ENCODE results near the gene PDXDC1. TPM values are rescaled to one million over a fixed set of nuclear protein-coding genes. Genes with fewer than 3 reads are reported as not detected.
"Not testable (repeated sequence)": the region's sequence is repeated elsewhere in the genome, so short reads cannot be mapped to it uniquely, and the experiment has no call there.

The PDXDC1 gene
- total RNA-seq, 1 donor from 2014 or later = 71.4 TPM

DNA sequence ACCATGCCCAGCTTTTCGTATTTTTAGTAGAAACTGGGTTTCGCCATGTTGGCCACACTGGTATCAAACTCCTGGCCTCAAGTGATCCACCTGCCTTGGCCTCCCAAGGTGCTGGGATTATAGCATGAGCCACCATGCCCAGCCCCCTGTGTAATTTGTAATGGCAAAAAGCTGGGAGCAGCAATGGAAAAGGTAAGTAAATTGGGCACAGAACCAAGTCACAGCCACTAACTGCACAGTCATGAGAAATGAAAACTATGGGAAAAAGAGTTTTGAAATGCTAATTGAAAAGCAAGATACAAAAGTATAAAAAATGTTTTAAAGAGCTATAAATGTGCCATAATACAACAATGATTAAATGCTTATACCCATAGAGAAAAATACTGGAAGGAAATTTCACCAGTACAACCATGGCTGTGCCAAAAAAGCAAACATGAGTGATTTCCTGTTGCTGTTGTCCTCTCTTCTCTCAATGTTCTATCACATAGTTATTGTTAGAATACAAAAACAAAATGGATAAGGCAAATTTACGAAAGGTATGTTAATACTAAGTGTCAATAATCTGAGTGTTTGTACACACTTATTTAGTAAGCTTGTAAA, 74.9 kb downstream of the PDXDC1 start:
- no peak for DNase-seq
- H3K27me3 ChIP-seq (ENCODE audit: low read depth) = no peaks in the 10 kb centered on the region
- H3K4me3 ChIP-seq = no peak overlapping the region
- H3K4me1 ChIP-seq = peaks cover 23% of the 10 kb centered on the region
- peaks cover 16% of the 10 kb centered on the region for H3K36me3 ChIP-seq
- H3K9me3 ChIP-seq (replicated peaks) = no peaks in the 10 kb centered on the region
- H3K27ac ChIP-seq (replicated peaks) = no peak overlapping the region
- intact Hi-C loops (cut with micrococcal nuclease) = no loop called here
- TF ChIP-seq, protein P1, sequence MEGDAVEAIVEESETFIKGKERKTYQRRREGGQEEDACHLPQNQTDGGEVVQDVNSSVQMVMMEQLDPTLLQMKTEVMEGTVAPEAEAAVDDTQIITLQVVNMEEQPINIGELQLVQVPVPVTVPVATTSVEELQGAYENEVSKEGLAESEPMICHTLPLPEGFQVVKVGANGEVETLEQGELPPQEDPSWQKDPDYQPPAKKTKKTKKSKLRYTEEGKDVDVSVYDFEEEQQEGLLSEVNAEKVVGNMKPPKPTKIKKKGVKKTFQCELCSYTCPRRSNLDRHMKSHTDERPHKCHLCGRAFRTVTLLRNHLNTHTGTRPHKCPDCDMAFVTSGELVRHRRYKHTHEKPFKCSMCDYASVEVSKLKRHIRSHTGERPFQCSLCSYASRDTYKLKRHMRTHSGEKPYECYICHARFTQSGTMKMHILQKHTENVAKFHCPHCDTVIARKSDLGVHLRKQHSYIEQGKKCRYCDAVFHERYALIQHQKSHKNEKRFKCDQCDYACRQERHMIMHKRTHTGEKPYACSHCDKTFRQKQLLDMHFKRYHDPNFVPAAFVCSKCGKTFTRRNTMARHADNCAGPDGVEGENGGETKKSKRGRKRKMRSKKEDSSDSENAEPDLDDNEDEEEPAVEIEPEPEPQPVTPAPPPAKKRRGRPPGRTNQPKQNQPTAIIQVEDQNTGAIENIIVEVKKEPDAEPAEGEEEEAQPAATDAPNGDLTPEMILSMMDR (IDR thresholded peaks at IDR 0.05; ENCODE audit: borderline replicate concordance) = no peak

DNA sequence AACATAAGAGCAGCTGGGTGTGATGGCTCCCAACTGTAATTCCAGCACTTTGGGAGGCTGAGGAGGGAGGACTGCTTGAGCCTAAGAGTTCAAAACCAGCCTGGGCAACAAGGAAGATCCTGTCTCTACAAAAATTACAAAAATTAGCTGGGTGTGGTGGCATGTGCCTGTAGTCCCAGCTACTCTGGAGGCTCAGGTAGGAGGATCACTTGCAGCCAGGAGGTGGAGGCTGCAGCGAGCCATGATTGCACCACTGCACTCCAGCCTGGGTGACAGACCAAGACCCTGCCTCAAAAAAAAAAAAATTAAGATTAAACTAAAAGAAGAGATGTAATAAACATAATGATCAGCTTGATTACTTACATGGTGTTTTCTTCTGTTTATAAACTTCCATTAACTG, 75.6 kb downstream of the PDXDC1 start:
- peaks cover 30% of the 10 kb centered on the region for H3K4me1 ChIP-seq
- H3K4me3 ChIP-seq; H3K27me3 ChIP-seq (ENCODE audit: low read depth); H3K27ac ChIP-seq (replicated peaks); H3K9me3 ChIP-seq (replicated peaks); DNase-seq; intact Hi-C loops (cut with micrococcal nuclease): not testable (repeated sequence)
- peaks cover 16% of the 10 kb centered on the region for H3K36me3 ChIP-seq

DNA sequence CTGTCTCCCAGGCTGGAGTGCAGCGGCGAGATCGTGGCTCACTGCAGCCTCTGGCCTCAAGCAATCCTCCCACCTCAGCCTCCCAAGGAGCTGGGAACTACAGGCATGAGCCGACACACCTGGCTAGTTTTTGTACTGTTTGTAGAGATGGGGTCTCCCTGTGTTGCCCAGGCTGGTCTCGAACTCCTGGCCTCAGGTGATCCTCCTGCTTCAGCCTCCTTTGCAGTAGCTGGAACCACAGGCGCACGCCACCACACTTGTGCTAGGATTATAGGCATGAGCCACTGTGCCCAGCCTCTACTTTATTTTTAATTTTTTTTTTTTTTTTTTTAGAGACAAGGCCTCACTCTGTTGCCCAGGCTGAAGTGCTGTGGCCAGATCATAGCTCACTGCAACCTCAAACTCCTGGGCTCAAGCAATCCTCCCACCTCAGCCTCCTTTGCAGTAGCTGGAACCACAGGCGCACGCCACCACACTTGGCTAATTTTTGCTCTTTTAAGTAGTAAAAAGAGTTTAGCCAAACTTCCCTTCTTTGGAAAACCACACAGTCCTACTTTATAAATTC, 76.6 kb downstream of the PDXDC1 start:
- Histone ChIP-seq H3K36me3 (peaks cover 13% of the 10 kb centered on the region), H3K4me3 (no peak overlapping the region), H3K27ac (replicated peaks) (no peak overlapping the region), H3K4me1 (peaks cover 36% of the 10 kb centered on the region), H3K27me3 (ENCODE audit: low read depth) (no peaks in the 10 kb centered on the region), H3K9me3 (replicated peaks) (no peaks in the 10 kb centered on the region)
- TF ChIP-seq, protein P1 (IDR thresholded peaks at IDR 0.05; ENCODE audit: borderline replicate concordance) = no peak
- no peak for DNase-seq
- intact Hi-C loops (cut with micrococcal nuclease) = no loop called here

DNA sequence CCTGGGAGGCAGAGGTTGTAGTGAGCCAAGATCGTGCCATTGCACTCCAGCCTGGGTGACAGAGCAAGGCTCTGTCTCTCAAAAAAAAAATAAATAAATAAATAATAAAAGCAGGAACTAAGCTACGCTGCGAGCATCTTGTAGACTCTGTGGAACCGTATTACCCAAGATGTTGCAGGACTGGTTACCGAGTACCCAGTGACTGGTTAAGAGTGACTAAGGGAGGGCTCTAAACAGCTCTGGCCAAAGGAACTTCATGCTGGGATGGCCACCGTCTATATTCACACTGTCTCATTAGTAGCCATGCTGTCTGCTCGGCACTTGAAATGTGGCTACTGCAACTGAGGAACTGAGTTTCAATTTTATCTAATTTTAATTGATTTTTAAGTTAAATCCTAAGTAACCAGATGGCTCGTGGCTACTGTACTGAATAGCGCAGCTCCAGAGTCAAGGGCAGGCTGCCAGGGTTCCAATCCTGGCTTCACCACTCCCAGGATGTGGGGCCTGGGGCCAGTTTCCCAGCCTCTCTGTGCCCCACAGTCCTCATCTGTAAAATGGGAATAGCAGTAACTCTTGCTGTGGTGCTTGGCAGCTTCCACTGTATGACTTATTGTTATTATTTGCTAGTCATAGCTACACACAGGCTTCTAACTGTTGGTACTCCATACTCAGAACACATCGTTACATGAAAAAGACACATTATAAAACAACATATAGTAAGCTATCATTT, 78.1 kb downstream of the PDXDC1 start:
- Histone ChIP-seq H3K27me3 (ENCODE audit: low read depth) (no peaks in the 10 kb centered on the region), H3K27ac (replicated peaks) (no peak overlapping the region)

DNA sequence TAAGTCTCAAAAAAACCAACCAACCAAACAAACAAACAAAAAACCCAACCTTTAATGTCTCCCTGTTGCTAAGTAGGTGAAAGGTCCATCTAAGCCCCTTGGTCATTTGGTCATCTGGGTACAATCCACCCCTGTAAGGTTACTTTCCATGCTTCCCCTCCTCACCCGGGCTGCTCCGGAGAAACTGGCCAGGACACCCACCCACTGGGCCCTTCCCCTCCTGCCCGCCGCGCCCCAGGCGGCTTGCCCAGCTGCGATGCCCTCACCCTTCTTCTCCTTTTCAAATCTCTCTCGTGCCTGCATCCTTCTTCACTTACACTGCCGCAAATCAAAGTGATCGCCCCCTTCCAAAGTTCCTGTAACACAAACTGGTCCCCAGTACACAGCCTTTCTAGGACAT, 79.1 kb downstream of the PDXDC1 start:
- TF ChIP-seq, protein P1 (IDR thresholded peaks at IDR 0.05; ENCODE audit: borderline replicate concordance) = no peak
- peaks cover 38% of the 10 kb centered on the region for H3K4me1 ChIP-seq
- no peaks in the 10 kb centered on the region for H3K27me3 ChIP-seq (ENCODE audit: low read depth)
- peaks cover 5% of the 10 kb centered on the region for H3K36me3 ChIP-seq
- DNase-seq = no peak
- peak overlapping the region; percentile 92 for H3K27ac ChIP-seq (replicated peaks)
- H3K4me3 ChIP-seq = no peak overlapping the region
- H3K9me3 ChIP-seq (replicated peaks) = no peaks in the 10 kb centered on the region
- intact Hi-C loops (cut with micrococcal nuclease) = no loop called here

More for the DNA sequence above, 78.1 kb downstream of the PDXDC1 start:
- Histone ChIP-seq H3K9me3 (replicated peaks) (no peaks in the 10 kb centered on the region), H3K36me3 (no peaks in the 10 kb centered on the region), H3K4me1 (peaks cover 38% of the 10 kb centered on the region), H3K4me3 (no peak overlapping the region)
- intact Hi-C loops (cut with micrococcal nuclease) = no loop called here
- DNase-seq = no peak
- TF ChIP-seq, protein P1 (IDR thresholded peaks at IDR 0.05; ENCODE audit: borderline replicate concordance) = no peak

Measured in left ventricle myocardium inferior (tissue), 1 donor.